HepG2 (cell line): Measurements from ENCODE around the gene SLC29A3. TPM values are rescaled to one million over a fixed set of nuclear protein-coding genes. Genes with fewer than 3 reads are reported as not detected.

Experiments
- AGO2 ChIP-seq: fragments of 200-400 bp; formaldehyde crosslinking; optimal IDR thresholded peaks from 2 replicates; pipeline ENCODE3; 2017; ENCODE audit warnings: mild to moderate bottlenecking, low read depth, low read length, moderate library complexity
- CREM ChIP-seq, 2 experiments: sonication (generic) in 1 of 2; formaldehyde crosslinking in 1 of 2; IDR thresholded peaks; 2 replicates each; pipeline versions ENCODE4 v1.4.0 to v1.6.1; 2016 to 2020; ENCODE audit warnings: antibody characterized with exemption in 1 of 2, mild to moderate bottlenecking in 1 of 2, missing genetic modification reagents in 1 of 2
- KDM6A ChIP-seq: IDR thresholded peaks from 2 replicates; pipeline ENCODE4 v1.6.1; 2016; ENCODE audit warnings: low read depth
- LCORL ChIP-seq, 2 experiments: fragments of 450-650 bp in 1 of 2; sonication (generic) in 1 of 2; formaldehyde crosslinking in 1 of 2; IDR thresholded peaks; 2 replicates each; pipeline versions ENCODE4 v1.5.0 to v1.6.1; 2017 to 2020; ENCODE audit warnings: antibody characterized with exemption in 1 of 2, missing genetic modification reagents in 1 of 2
- RCOR2 ChIP-seq: IDR thresholded peaks from 2 replicates; pipeline ENCODE4 v1.6.1; 2016; ENCODE audit warnings: missing biosample characterization, missing genetic modification reagents
- SNAPC2 ChIP-seq: sonication (generic); formaldehyde crosslinking; IDR thresholded peaks from 2 replicates; pipeline ENCODE4 v1.8.1; 2022; ENCODE audit warnings: mild to moderate bottlenecking, missing genetic modification reagents
- ZNF138 ChIP-seq: sonication (generic); formaldehyde crosslinking; IDR thresholded peaks from 2 replicates; pipeline ENCODE4 v1.5.0; 2020; ENCODE audit warnings: mild to moderate bottlenecking, low read depth, missing genetic modification reagents
- ZNF484 ChIP-seq: sonication (generic); formaldehyde crosslinking; IDR thresholded peaks from 2 replicates; pipeline ENCODE4 v1.5.1; 2020; ENCODE audit warnings: mild to moderate bottlenecking, low read depth, missing genetic modification reagents, borderline replicate concordance
- polyA plus RNA-seq, 8 experiments: library from polyadenylated mRNA; depleted of rRNA in 3 of 8; stranded (reverse) in 7 of 8; unstranded in 1 of 8; fragments of >200 nt; fragmentation: Illumina TruSeq in 4 of 8; extraction: Trizol in 4 of 8; gene quantifications; 2 replicates each; pipeline versions ENCODE4 v1.2.1 to v1.2.3, GENCODE V29; 2011 to 2016; ENCODE audit warnings: low read depth in 4 of 8, missing spikeins in 1 of 8, mixed read lengths in 1 of 8; ENCODE audit not compliant: insufficient read depth in 1 of 8
- total RNA-seq, 5 experiments: library from RNA; depleted of rRNA; stranded (reverse); fragments of >200 nt; fragmentation: Illumina TruSeq; extraction: Trizol; gene quantifications; 2 replicates each; pipeline ENCODE4 v1.2.3, GENCODE V29; 2016; ENCODE audit warnings: low read depth in 1 of 5
- TF ChIP-seq, protein P1 (sequence below): sonication (generic); formaldehyde crosslinking; IDR thresholded peaks from 2 replicates; pipeline ENCODE4 v1.5.1; 2020; ENCODE audit warnings: mild to moderate bottlenecking, missing genetic modification reagents, moderate library complexity
- TF ChIP-seq, protein P2 (sequence below): sonication (generic); formaldehyde crosslinking; IDR thresholded peaks from 2 replicates; pipeline ENCODE4 v1.4.0; 2020; ENCODE audit warnings: missing genetic modification reagents, mild to moderate bottlenecking, borderline replicate concordance
- TF ChIP-seq, protein P3 (sequence below): sonication (generic); formaldehyde crosslinking; IDR thresholded peaks from 2 replicates; pipeline ENCODE4 v1.9.0; 2022; ENCODE audit warnings: low read depth, missing genetic modification reagents
- TF ChIP-seq, protein P4 (sequence below): IDR thresholded peaks from 2 replicates; pipeline ENCODE4 v1.6.1; 2016; ENCODE audit warnings: missing genetic modification reagents, missing compliant biosample characterization
- TF ChIP-seq, protein P5 (sequence below): sonication (generic); formaldehyde crosslinking; conservative IDR thresholded peaks from 2 replicates; pipeline ENCODE4 v1.8.0; 2022; ENCODE audit warnings: missing genetic modification reagents

SLC29A3 gene
- total and polyA plus RNA-seq, 2 of the 13 experiments (the other 11 are each of a cell fraction or from before 2014, with no cell fraction given): 8.6 to 11.8 TPM

DNA sequence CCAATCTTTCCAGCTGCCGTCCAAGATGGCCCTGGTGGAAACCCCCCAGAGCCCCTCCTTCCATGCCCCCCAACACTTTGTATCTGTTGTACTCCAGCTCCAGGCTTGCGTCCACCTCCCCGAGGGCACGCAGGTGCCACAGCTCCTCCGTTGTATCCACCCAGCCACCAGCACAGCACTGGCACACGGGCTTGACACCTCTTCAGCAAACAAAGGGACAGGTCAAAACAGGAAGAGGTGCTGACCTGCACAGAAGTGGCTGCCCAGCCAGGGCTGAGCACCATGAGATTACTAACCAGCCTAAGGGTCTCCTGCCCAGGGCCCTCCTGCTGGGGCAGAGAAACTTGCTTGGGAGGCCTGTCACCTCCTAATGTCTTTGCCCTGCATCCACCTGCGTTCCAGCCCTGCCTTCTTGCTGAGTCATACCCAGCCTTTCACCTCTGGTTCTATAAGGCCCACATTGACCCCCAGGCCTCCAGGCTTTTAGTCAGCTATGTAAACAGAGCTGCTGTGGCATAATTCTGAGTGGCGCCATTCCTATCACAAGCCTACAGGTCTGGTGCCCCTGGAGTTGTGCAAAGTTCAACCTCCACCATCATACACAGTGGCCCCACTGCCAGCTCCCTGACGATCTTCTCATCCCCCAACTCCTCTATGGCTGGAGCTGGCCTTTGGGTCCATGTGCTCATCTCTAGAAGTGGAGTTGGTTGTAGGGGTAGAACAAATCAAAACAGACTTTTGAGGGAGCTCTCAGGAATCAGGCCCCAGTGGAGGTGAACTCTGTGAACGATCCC lies 20.9 kb downstream of the SLC29A3 start (continued):
- TF ChIP-seq ZNF138 (CRISPR knock-in tag) (no peak), SNAPC2 (CRISPR knock-in tag) (no peak), LCORL (IDR thresholded peaks at IDR 0.05) (peak; percentile 26; the same call in 1 of the 2 replicates), LCORL (CRISPR knock-in tag; IDR thresholded peaks at IDR 0.05) (peak; percentile 95), AGO2 (peak; percentile 23), KDM6A (CRISPR knock-in tag) (peak; percentile 86), ZNF484 (CRISPR knock-in tag) (no peak), CREM (IDR thresholded peaks at IDR 0.05) (peak; percentile 89), CREM (CRISPR knock-in tag; IDR thresholded peaks at IDR 0.05) (no peak), RCOR2 (CRISPR knock-in tag) (peak; percentile 87)
- TF ChIP-seq, protein P1, sequence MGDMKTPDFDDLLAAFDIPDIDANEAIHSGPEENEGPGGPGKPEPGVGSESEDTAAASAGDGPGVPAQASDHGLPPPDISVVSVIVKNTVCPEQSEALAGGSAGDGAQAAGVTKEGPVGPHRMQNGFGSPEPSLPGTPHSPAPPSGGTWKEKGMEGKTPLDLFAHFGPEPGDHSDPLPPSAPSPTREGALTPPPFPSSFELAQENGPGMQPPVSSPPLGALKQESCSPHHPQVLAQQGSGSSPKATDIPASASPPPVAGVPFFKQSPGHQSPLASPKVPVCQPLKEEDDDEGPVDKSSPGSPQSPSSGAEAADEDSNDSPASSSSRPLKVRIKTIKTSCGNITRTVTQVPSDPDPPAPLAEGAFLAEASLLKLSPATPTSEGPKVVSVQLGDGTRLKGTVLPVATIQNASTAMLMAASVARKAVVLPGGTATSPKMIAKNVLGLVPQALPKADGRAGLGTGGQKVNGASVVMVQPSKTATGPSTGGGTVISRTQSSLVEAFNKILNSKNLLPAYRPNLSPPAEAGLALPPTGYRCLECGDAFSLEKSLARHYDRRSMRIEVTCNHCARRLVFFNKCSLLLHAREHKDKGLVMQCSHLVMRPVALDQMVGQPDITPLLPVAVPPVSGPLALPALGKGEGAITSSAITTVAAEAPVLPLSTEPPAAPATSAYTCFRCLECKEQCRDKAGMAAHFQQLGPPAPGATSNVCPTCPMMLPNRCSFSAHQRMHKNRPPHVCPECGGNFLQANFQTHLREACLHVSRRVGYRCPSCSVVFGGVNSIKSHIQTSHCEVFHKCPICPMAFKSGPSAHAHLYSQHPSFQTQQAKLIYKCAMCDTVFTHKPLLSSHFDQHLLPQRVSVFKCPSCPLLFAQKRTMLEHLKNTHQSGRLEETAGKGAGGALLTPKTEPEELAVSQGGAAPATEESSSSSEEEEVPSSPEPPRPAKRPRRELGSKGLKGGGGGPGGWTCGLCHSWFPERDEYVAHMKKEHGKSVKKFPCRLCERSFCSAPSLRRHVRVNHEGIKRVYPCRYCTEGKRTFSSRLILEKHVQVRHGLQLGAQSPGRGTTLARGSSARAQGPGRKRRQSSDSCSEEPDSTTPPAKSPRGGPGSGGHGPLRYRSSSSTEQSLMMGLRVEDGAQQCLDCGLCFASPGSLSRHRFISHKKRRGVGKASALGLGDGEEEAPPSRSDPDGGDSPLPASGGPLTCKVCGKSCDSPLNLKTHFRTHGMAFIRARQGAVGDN (CRISPR knock-in tag): peak; percentile 97
- TF ChIP-seq, protein P2, sequence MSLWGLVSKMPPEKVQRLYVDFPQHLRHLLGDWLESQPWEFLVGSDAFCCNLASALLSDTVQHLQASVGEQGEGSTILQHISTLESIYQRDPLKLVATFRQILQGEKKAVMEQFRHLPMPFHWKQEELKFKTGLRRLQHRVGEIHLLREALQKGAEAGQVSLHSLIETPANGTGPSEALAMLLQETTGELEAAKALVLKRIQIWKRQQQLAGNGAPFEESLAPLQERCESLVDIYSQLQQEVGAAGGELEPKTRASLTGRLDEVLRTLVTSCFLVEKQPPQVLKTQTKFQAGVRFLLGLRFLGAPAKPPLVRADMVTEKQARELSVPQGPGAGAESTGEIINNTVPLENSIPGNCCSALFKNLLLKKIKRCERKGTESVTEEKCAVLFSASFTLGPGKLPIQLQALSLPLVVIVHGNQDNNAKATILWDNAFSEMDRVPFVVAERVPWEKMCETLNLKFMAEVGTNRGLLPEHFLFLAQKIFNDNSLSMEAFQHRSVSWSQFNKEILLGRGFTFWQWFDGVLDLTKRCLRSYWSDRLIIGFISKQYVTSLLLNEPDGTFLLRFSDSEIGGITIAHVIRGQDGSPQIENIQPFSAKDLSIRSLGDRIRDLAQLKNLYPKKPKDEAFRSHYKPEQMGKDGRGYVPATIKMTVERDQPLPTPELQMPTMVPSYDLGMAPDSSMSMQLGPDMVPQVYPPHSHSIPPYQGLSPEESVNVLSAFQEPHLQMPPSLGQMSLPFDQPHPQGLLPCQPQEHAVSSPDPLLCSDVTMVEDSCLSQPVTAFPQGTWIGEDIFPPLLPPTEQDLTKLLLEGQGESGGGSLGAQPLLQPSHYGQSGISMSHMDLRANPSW (CRISPR knock-in tag): peak; percentile 42; the same call in 1 of the 2 replicates
- TF ChIP-seq, protein P3, sequence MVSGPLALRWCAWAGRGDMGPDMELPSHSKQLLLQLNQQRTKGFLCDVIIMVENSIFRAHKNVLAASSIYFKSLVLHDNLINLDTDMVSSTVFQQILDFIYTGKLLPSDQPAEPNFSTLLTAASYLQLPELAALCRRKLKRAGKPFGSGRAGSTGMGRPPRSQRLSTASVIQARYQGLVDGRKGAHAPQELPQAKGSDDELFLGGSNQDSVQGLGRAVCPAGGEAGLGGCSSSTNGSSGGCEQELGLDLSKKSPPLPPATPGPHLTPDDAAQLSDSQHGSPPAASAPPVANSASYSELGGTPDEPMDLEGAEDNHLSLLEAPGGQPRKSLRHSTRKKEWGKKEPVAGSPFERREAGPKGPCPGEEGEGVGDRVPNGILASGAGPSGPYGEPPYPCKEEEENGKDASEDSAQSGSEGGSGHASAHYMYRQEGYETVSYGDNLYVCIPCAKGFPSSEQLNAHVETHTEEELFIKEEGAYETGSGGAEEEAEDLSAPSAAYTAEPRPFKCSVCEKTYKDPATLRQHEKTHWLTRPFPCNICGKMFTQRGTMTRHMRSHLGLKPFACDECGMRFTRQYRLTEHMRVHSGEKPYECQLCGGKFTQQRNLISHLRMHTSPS (CRISPR knock-in tag): peak; percentile 98
- TF ChIP-seq, protein P4, sequence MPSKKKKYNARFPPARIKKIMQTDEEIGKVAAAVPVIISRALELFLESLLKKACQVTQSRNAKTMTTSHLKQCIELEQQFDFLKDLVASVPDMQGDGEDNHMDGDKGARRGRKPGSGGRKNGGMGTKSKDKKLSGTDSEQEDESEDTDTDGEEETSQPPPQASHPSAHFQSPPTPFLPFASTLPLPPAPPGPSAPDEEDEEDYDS (CRISPR knock-in tag): no peak
- TF ChIP-seq, protein P5, sequence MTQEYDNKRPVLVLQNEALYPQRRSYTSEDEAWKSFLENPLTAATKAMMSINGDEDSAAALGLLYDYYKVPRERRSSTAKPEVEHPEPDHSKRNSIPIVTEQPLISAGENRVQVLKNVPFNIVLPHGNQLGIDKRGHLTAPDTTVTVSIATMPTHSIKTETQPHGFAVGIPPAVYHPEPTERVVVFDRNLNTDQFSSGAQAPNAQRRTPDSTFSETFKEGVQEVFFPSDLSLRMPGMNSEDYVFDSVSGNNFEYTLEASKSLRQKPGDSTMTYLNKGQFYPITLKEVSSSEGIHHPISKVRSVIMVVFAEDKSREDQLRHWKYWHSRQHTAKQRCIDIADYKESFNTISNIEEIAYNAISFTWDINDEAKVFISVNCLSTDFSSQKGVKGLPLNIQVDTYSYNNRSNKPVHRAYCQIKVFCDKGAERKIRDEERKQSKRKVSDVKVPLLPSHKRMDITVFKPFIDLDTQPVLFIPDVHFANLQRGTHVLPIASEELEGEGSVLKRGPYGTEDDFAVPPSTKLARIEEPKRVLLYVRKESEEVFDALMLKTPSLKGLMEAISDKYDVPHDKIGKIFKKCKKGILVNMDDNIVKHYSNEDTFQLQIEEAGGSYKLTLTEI: no peak
